ENCODE measurements around the gene CLCN6.
A peak's percentile ranks its signal among the peaks of the same experiment; 100 is the strongest.

The CLCN6 gene

GRCh38 chr1:11805422-11806306 is at the start of gene CLCN6, which contains the start of gene MTHFR:
Gene CLCN6, plus strand, starts transcription at chr1:11806191. Its CDS starts 72 bp downstream, at chr1:11806263.
Gene MTHFR, minus strand, starts transcription at chr1:11805964. Its CDS starts 2,848 bp downstream, at chr1:11803116.
- peak; percentile 99 for DNase-seq

GRCh38 chr1:11757047-11757446 is 48.9 kb upstream of the CLCN6 start:
- DNase-seq, result no peak

GRCh38 chr1:11759791-11760190 is 46.2 kb upstream of the CLCN6 start:
- no peak for DNase-seq

GRCh38 chr1:11761285-11761684 is 44.7 kb upstream of the CLCN6 start:
- no peak for DNase-seq

GRCh38 chr1:11761988-11762406 is 44.0 kb upstream of the CLCN6 start, which contains the start of gene C1orf167:
Gene C1orf167, plus strand, starts transcription at chr1:11762193. Its CDS starts 2,208 bp downstream, at chr1:11764401.
- DNase-seq, result no peak

GRCh38 chr1:11764115-11764514 is 41.9 kb upstream of the CLCN6 start:
- DNase-seq, result no peak

GRCh38 chr1:11764519-11764918 is 41.5 kb upstream of the CLCN6 start:
- DNase-seq, result no peak

GRCh38 chr1:11765661-11766428 is 40.1 kb upstream of the CLCN6 start:
- no peak for DNase-seq

- DNase-seq, result no peak
Measured at GRCh38 chr1:11766429-11766776, 39.6 kb upstream of the CLCN6 start.

- DNase-seq, result no peak
Measured at GRCh38 chr1:11767922-11768704, 37.9 kb upstream of the CLCN6 start.

GRCh38 chr1:11768821-11769220 is 37.2 kb upstream of the CLCN6 start:
- no peak for DNase-seq

GRCh38 chr1:11769274-11769673 is 36.7 kb upstream of the CLCN6 start:
- DNase-seq, result no peak

GRCh38 chr1:11770011-11770410 is 36.0 kb upstream of the CLCN6 start:
- DNase-seq, result no peak

GRCh38 chr1:11771481-11772043 is 34.4 kb upstream of the CLCN6 start:
- DNase-seq, result no peak

GRCh38 chr1:11772458-11772857 is 33.5 kb upstream of the CLCN6 start:
- no peak for DNase-seq

- DNase-seq, result no peak
Measured at GRCh38 chr1:11774753-11775152, 31.2 kb upstream of the CLCN6 start.

- DNase-seq, result no peak
Measured at GRCh38 chr1:11777658-11778322, 28.2 kb upstream of the CLCN6 start.

- no peak for DNase-seq
Measured at GRCh38 chr1:11778336-11778735, 27.7 kb upstream of the CLCN6 start.

GRCh38 chr1:11778844-11779623 is 27.0 kb upstream of the CLCN6 start:
- no peak for DNase-seq

GRCh38 chr1:11779715-11780379 is 26.1 kb upstream of the CLCN6 start:
- no peak for DNase-seq

Measured in COR-L47 (cell line).